Fibroblast of skin of scalp (primary cell): ENCODE measurements around the gene COL5A2.

Source experiments
- DNase-seq: peaks from one replicate; pipeline ENCODE4 v3.0.0-alpha.2; 2013

COL5A2 gene

DNA sequence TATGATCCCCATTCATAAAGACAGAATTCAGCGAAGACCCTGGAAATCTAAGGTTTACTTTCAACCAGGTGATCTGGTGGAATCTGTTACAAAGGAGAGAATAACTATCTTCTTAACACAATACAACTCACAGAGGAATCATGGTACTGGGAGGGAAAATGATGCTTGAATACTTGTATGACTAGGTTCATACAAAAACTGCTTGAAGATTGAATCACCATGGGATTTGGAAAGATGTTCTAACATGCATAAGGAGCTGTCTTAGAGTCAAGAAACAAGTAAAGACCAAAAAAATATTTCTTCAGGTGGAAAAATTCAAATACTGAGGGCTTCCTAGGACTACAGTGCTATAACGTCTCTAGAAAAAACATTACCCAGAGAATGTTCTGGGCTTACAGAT, 32.2 kb downstream of the COL5A2 start:
- DNase-seq: no peak

DNA sequence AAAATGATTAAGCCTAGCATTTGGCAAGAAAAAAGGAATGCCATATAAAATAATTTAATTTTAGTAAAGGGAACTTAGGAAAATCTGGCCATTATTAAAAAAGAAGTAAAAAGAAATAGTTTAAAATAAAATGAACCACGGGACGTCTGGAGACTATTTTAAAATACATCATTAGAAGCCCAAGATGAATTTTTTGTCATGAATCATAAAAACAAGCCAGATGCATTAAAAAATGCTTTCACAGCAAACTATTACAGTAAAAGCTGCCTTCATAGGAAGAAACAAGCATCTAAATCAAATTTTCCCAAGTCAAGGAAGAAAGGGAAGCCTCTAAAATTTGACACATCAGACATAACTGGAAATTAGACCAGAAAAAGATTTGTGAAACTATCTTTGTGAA, 33.0 kb downstream of the COL5A2 start:
- peak; percentile 55 for DNase-seq

DNA sequence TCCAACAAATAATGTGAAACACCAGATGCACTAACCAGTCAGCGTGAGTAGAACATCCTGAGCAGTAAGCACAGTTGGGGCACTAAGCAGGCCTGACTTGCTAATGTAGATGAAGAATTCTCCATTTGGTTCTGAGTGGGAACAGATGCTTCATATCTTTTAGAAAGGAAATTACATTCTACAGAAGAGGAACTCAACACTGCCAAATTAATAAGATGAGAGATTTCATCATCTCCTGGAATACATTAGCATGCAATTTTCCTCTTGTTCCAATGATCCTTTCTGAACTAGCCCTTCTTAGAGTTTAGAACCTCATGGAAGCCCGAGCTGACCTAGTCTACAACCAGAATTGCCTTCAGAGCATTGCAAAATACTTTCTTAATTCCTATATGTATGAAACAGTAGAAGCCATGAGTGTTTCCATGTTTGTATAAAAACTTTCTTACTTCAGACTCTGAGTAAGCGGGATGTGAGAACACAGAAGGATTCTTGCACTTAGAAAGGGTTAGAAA, 34.8 kb downstream of the COL5A2 start:
- DNase-seq: peak; percentile 66

DNA sequence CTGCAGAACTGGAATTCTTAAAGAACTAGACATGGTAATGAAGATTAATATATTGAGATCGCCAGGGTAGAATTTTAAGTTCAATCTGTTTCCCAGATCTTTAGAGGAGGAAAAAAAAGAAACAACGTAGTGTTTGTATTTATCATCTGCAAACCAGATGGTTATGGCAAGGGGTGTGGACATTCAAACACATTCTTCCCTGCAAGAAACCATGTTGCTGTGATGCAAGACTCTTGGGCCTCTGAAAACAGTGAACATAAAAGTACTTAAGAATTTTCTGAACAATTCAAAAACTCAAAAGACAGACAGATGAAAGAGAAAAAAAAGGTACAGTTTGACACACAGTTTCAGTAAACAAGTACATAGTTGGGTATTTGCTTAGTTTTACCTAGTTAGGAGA, 35.6 kb downstream of the COL5A2 start:
- peak; percentile 65 for DNase-seq

DNA sequence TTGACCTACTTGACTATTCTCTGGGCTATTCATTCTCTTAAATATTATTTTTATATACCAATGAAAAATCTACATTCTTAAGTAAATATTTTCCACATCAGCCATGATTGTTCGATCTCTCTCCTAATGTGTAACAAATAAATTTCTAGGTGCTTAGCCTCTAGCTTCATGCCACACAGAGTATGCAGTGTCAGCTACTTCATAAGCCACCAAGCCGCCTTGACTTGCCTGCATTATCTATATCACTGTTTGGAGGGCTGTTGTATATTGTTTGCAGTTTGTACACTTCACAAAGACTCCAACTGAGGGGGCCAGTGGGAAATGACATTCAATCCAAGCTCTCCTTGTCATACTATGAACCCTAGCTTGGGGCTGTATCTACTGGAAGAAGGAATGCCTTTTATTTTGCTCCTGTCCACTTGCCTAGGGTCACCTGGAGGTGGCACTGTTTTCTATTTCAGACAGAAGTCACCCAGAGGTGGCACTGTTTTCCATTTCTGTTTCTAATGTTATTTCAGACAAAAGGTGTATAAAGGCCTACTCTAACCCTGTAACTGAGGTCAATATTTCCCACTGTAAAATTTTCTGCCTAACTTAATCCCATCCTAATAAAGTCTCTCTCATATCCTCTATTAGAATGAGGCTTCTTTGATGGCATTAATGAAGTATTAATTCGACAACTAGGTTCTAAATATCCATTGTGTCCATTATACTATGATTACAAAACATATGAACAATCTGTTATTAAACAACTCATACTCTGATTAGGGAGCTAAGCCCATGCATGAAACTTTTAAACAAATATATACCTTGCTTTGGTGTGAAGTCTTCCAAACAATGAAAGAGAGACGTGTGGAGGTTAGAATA, 36.4 kb downstream of the COL5A2 start:
- no peak for DNase-seq

DNA sequence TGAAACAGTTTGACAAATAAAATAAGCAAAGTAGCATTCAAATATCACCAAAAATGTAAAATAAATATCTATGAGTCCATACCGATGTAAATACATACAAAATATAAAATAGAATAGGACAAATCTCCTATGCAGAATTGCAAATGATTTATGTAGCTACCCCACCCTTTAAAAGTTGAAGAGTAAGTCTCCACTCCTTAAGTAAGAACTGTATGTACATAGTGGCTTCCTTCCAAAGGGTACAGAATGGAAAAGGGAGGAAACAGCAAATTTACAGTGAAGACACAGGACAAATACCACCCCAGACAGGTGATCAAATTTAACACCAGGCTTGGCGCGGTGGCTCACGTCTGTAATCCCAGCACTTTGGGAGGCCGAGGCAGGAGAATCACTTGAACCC, 40.8 kb downstream of the COL5A2 start:
- no peak for DNase-seq

DNA sequence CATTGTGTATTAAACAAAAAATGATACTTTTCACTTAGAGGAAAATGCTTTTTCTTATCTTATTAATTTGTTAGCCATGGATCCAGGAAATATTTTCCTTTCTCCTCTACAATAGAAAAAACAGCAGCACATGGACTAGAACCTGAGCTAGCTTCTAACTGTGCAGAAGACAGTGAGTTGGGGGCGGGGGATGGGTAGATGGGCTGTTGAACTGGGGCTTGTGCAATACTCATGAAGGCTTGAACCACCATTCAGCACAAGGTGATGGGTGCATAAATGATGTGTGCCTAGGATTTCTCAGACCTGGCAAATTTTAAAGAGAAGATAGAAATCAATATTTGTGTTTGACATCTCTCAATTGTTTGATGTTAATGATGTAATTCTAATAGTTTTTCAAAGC, 42.0 kb downstream of the COL5A2 start:
- no peak for DNase-seq

DNA sequence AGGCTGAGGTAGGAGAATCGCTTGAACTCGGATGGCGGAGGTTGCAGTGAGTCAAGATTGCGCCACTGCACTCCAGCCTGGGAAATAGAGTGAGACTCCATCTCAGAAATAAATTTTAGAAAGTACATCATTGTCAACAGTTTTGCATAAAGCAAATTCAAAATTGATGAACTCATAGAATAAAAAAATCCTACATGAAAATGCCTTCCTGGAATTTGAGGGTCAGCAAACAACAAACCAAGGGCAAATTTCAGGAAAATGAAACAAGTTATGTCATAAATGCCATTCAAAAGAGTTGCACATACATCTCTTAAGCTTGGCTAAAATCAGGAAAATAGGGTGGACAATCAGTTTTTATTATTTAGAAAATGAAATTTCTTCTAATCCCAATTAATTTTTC, 45.1 kb downstream of the COL5A2 start:
- DNase-seq: peak; percentile 32

DNA sequence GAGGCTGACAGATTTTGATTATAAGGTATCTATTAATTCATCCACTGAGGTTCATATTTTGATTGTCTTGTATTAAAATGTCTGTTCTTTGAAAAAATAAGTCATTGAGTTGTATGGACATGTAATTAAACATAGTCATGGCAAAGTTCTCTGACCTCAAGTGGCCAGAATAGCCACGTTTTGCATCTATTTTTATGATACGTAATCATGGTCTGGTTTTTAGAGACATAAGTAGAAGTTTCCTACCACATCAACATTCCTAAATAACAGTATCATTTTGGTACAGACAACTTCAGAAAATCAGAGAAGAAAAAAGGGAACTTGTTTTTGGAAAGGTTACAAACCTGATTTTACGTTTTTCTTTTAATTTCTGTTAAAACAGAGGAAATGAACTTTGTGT, 47.6 kb downstream of the COL5A2 start:
- DNase-seq: peak; percentile 44

DNA sequence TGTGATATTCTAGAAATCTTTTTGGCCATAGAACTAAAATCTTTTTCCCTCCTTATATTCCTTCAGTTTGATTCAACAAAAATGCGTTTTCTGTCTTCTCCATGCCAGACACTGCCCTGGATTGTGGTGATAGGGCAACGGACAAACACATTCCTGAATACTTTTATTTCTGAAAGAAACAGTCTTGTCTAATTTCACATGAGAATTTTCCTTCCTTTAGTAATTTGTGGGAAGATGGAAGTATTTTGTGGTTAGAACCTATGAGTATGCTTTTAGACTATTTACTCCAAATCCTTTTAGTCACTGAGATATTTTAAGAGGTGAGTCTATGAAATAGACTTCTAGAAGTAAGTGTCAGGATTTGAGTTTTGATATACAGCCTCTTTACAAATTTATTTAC, 49.6 kb downstream of the COL5A2 start:
- peak; percentile 93 for DNase-seq

DNA sequence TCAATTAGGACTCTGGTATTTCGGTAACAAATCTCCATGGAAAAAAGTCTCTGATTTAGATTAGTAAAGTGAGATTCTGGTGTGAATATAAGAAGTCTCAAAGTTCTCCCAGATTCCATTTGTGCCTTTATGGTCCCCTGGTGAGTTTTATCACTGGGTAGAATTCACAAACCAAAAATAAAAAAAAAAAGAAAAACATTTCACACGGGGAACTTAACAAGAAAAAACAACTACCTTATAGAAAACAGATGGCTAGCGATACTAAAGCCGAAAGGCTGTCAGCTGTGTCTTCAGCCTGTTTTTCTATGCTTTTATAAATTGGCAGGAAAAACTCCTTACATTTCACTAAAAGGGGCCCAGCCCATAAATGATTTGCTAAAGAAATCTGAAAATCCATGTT, 50.6 kb downstream of the COL5A2 start:
- peak; percentile 85 for DNase-seq

DNA sequence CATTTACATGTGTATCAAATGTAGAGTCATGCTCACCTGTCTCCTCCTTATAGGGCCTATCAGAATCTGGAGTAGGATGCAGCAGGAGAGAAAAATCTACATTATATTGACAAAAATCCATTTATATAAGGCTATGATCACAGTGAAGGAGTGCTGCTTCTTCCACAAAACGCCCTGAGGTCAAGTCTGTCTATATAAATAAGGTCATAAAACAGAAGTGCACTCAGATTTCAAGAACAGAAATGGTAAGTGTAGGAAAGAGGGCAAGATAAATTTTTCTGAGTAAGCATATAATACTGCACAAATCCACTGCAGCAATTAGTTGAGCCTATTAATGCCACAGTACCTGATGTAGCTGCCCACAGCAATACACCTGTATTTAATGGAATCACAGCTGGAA, 51.8 kb downstream of the COL5A2 start:
- no peak for DNase-seq

DNA sequence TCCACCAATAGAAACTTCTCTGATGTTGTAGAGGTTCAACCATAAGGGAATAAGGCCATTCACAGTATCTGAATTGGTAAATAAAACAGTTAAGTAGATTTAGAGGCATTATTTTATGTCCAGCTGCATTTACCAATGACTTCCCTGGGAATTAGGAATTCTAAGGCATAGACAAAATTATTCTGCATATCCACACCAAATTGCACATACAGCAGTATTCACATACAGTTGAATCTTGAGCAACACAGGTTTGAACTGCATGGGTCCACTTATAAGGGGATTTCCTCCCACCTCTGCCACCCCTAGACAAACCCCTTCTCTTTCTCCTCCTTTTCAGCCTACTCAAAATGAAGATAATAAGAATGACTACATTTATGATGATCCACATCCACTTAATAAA, 54.4 kb downstream of the COL5A2 start:
- no peak for DNase-seq

DNA sequence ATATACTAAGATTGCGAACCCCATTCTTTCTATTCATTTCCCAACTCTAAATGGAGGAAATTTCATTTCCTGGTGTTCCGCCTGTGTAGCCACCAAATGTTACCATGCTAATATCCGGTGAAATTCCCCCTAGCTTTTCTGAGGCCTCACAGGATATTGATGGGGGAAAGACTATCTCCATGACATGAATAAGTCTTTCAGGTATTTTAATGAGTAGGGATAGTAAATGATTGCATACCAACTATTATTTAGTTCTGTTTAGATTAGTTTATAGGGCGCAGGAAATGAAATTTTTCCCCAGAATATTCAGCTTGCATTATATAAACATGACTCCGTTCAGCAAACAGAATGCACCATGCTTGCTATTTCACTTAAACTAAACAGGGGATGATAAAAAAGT, 55.4 kb downstream of the COL5A2 start:
- no peak for DNase-seq

DNA sequence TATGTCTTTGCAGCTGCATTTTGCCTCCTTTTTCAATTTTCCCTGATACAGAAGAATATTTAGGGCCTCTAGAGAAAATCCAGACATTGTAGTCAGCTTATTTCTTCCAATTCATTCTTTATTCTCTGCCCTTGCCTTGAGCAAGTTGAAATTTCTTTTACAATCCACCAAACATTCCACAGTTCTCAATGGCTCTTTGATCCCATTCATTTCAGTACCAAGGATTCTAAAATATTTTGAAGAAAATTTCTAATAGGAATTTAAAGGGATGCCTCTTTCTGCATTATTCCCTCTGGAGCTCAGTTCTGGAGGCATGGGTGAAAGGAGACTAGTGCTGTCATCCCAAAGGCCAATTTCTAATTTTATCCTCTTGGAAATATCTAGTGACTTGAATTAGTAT, 61.2 kb downstream of the COL5A2 start:
- DNase-seq: no peak

DNA sequence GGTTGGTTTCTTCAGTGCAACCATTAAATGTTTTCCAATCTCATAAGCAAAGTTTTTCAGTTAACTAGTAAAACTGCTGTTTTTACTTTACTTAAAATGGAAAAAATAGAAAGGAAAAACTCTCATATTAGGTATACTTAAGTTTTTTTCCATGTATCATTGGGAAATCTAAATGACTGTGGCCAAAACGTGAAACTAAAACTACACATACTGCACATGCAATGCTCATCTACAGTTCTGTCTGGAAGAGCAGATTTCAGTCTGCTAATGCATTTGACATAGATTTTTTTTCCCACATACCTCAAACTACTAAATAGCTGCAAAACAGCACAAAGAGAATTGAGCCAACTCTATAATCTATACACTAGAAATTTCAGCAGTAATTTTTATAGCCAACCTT, 62.6 kb downstream of the COL5A2 start:
- no peak for DNase-seq

DNA sequence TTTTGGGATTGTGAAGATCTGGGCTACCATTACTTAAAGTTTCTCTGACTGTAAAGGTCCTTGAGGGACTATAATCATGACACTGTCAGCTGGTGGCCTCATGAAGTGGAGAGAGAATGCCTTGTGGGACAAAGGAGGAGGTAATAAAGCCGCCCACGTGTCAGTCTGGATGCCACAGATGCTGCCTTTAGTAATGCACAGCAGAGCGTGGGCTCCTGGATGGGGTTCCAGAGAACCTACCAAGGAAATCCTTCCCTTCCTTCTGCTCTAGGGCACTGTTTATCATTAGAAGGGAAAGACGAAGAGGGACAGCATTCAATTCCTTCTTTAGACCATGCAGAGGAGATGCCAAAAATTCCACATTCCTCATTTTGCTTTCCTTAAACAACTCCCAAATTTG, 63.5 kb downstream of the COL5A2 start:
- peak; percentile 47 for DNase-seq

DNA sequence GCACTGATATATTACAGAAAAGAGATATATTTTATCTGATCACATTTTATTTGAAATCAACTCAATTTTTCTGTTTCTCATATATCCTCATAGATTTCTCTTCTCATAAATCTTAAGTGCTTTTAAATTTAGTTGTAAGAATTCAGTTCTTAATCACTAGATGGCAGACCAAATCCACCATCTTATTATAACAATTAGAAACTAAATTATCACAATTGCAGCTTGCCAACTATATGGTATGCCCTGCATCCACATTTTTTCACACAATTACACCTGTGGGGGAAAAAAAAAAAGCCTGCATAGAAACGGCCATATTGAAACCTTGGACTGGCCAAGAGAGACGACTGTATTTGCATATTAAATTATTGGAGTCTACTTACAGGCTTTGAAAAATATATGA, 64.4 kb downstream of the COL5A2 start:
- DNase-seq: peak; percentile 42

DNA sequence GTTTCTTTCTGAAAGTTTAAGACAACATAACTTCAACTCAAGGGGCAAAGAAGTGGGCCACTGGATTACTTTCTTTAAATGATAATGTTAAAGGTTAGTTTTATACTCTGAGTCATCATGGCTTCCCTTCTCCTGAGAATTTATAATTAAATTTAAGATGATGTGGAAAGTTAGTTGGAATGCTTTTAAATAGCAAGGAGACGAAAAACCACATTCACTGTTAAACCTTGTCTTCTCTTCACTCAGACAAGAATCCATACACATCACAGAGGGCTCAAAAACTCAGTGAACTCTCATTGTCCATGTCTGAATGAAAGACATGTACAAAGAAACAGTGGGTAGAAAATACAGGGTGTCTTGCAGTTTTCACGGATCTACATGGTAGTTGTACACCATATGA, 65.6 kb downstream of the COL5A2 start:
- peak; percentile 62 for DNase-seq

DNA sequence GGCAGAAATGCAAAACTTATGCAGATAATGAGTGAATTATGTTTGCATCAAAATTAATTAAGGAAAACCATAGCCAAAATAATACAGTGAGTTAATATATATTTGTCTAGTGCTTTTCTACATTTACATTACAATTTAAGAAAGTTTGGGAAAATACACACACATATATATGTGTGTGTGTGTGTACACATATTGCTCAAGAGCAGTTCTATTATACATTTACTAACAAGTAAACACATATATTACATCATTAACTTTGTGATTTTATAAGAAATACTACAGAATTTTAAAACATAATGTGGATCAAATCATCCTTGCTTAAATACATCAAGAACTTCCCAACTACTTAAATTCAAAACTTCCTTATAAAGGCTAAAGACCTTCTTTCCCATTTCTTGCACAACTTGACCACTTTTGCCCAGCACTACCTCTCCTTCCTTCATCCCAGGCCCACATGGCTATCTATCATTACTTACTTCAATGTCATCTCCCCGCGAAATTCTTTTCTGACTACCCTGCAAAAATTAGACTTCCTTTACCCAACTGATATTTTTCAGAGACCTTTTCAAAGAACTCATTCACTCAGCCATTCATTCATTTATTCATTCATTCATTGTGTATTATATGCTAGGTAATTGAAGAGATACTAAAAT, 68.4 kb downstream of the COL5A2 start:
- DNase-seq: no peak

DNA sequence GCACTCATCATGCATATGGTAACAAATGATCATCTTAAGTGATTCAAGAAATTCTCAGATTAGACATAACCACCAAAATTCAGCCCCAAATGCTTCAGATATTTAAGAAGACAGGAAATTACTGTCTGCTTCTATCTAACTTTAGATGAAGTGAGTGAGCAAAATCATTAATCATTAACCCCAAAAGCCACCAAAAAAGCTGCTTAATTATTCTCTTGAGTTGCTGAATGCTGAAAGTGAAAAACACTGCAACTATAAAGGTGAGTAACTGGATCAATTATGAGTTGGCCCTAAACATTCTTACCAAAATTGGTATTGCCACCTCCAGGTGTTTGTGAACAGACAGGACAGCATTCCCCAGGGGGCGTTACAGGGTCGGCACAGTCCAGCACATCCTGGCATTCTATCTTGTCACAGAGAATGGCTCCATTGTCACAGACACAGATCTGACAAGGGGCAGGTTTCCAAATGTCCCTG, 69.6 kb downstream of the COL5A2 start:
- peak; percentile 55 for DNase-seq

DNA sequence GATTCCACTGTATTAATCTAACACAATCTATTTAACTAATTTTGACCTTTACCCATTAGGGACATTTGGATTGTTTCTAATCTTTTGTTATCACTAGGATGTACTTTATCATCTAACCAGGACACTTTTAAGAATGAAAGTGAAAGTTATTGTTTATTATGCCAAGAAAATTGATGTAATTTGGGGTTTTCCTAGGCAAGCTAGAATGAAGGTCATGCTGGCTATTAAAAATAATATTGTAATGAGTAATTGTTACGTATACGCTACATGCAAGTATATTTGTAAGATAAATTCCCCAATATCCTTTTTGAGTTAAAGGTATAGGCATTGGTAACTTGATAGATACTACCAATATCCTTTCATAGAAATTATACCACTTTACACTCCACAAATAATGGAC, 74.6 kb downstream of the COL5A2 start:
- peak; percentile 32 for DNase-seq

DNA sequence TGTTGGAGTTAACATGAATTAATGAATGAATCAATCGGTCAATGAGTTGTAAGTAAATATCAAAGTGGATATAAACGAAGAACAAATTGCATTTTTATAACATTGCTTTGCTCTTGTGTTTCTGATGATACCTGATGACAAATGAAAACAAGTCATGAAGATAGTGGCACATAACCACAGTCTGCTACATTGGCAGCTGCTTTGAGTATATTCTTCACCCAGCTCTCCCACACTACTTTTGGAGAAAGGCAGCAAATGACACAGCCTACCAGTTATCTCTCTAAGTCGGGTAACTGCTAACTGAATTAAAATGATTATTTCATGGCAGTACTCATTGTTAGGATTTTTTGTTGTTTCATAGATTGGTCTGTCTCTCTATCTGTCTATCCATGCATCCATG, 76.8 kb downstream of the COL5A2 start:
- no peak for DNase-seq

DNA sequence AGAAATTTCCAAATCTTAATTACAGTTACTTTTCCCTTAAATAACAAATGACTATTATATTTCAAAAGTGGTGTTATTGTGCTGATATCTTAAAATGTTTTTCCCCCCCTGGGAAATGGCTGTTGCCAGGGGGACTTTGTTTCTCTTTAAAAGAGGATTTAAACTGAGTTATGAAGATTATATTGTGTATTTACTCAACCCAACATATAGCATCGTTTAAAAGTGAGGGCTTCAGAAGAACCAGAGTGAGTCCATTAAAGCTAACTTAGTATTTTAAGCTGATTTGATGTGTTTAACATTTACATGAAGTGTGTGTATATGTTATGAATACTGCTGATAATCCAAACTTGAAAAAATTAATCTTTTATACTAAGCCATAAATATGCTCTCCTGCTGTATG, 81.6 kb downstream of the COL5A2 start:
- DNase-seq: no peak
